ENCODE data around the gene UBE2S.

UBE2S gene

GRCh38 chr19:55358943-55359908, 48.4 kb downstream of the UBE2S start:
- no peak for FAIRE-seq

GRCh38 chr19:55358493-55358892, 49.1 kb downstream of the UBE2S start:
- FAIRE-seq, result no peak

GRCh38 chr19:55355213-55355821, 52.3 kb downstream of the UBE2S start:
- peak; percentile 41 for FAIRE-seq

GRCh38 chr19:55354698-55355212, 52.8 kb downstream of the UBE2S start, which contains the start of gene COX6B2:
TSS of gene COX6B2 (minus strand) at chr19:55354719. CDS start at chr19:55354521, 198 bp downstream.
- no peak for FAIRE-seq

- FAIRE-seq, result peak; percentile 52
Measured at GRCh38 chr19:55353803-55354697, 53.5 kb downstream of the UBE2S start.

GRCh38 chr19:55353356-55353802, 54.2 kb downstream of the UBE2S start:
- FAIRE-seq, result no peak

- no peak for FAIRE-seq
Measured at GRCh38 chr19:55352549-55353145, 54.9 kb downstream of the UBE2S start.

GRCh38 chr19:55352040-55352439, 55.5 kb downstream of the UBE2S start:
- no peak for FAIRE-seq

GRCh38 chr19:55350620-55351315, 56.8 kb downstream of the UBE2S start:
- no peak for FAIRE-seq

All from G401.6 (cell line).